Iris pigment epithelial cell (primary cell): ENCODE data around the gene KDM4F.
"Not testable (repeated sequence)": the region's sequence is repeated elsewhere in the genome, so short reads cannot be mapped to it uniquely, and the experiment has no call there.

Experiments
- DNase-seq: peaks from one replicate; pipeline ENCODE4 v3.0.0-alpha.2; 2011; ENCODE audit warnings: low read depth

KDM4F gene

DNA sequence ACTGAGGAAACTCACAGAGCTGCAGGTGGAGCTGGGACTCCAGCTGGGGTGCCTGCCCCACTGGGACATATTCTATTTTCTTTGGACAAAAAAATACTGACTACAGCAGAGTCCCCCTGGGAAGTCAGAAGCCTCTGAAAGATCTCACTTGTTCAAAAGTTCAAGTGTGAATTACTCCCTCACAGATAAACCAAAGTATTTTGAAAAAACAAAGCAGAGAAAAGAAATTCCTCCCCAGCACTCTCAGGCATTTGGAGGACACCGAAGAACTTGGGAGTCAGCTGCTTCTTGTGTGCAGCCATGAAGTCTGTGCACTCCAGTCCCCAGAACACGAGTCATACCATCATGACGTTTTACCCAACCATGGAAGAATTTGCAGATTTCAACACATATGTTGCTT is at the start of gene KDM4F:
KDM4F (plus strand) TSS at position 301 of the 400 bp plus-strand sequence.
- DNase-seq = not testable (repeated sequence)

DNA sequence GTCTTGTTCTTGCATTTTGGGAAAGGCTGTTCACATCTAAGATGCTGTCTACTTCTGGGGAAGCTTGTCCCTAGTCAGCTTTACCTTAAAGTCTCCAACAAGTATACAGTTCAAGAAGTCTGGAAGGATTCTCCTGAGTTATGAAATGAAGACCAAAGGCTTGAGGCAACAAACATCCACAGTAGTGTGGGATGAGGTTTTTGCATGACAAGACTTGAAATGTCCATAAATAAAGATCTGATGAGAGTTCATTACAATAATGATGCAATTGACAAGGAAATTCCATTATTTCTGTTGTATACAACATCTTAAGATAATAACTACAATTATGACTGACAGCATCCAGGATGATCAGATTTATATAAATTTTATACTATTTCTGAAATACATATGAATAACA is 45.5 kb upstream of the KDM4F start:
- no peak for DNase-seq

- no peak for DNase-seq
Observed at GRCh38 chr11:95005642-95006041, 43.6 kb upstream of the KDM4F start.

DNA sequence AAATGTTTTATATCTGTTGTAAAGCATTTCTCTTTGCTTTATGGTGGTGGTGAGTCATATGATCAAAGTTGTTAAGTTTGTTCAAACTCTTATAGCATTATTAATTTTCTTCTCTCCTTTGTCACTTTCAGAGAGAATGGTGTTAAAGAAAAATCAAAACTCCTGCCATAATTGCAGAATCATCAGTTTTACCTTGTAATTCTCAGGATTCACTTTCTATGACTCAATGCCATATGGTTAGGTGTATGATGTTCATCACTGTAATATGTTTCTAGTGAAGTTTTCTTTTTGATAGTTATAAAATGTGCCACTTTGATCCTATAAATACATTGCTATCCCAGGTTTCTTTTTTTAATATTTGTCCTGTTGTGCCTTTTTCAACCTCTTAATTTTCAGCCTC is 37.8 kb upstream of the KDM4F start:
- DNase-seq = no peak

DNA sequence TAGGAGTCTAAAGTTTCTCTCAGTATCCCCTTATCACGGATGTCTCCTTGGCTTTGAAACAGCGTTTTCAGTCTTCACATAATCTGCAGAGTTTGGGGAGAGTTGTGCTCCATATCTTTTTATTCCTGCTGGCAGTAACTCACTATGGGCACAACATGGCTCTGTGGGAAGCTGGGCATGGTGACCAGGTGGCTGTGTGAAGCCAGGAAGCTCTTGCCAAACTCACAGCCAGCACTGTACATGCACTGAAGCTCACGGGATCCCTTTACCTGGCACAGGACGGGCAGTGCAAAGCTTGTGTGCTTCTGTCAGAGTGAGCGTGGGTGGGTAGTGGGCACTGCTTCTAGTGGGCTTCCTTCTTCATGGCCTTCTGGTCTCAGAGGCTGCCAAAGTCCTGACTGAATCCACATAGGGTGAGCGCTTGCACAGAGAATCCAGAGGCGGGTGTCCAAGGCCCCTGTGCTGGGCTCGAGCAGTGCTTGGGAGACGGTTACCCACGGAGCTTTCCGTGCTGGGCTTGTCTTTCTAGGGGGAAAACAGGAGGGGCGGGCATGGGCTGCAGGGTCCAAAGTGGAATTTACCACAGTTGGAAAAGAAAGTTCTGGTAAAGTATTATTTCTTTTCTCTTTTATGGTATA is 34.9 kb upstream of the KDM4F start:
- DNase-seq = no peak

GRCh38 chr11:95016139-95016538 is 33.1 kb upstream of the KDM4F start:
- no peak for DNase-seq

DNA sequence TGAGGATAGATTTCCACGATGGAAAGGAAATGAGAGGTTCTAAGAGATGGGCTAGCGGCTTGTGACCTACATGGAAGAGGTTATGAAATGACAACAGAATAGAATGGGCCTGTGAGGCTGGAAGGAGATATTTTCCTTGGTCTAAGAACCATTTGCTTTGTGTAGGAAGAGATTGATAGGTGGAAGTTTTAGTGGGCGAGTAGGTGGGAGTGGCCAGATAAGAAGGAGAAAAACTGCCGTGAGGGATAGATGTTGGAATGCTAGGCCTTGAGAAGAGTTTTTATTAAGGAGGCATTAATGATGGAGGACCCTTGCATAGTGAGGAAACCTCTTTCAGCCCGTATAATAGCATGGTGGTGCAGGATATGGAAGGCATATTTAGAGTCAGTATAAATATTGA is 27.8 kb upstream of the KDM4F start:
- not testable (repeated sequence) for DNase-seq

GRCh38 chr11:95024958-95025357 is 24.3 kb upstream of the KDM4F start, which contains the start of gene KDM4E:
Gene KDM4E (plus strand): TSS chr11:95025258. CDS start chr11:95025558, 300 bp downstream.
- no peak for DNase-seq

DNA sequence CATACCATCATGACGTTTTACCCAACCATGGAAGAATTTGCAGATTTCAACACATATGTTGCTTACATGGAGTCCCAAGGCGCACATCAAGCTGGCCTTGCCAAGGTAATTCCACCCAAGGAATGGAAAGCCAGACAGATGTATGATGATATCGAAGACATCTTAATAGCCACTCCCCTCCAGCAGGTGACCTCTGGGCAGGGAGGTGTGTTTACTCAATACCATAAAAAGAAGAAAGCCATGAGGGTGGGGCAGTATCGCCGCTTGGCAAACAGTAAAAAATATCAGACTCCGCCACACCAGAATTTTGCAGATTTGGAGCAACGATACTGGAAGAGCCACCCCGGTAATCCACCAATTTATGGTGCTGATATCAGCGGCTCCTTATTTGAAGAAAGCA is 23.6 kb upstream of the KDM4F start:
- DNase-seq = not testable (repeated sequence)

DNA sequence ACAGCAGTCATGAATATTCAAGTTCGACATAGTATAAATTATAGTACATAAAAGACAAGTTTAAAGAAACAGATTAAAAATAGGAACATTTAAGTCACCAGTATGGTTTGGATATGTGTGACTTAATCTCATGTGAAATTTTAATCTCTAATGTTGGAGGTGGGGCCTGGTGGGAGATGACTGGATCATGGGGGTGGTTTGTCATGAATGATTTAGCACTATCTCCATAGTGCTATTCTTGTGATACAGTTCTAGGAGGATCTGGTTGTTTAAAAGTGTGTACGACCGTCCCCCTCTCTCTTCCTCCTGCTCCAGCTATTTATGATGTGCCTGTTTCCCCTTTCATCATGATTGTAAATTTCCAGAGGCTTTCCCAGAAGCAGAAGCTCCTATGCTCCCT is 20.9 kb upstream of the KDM4F start:
- no peak for DNase-seq

GRCh38 chr11:95033051-95033450 is 16.2 kb upstream of the KDM4F start:
- no peak for DNase-seq

- no peak for DNase-seq
Observed at GRCh38 chr11:95035316-95035715, 13.9 kb upstream of the KDM4F start.

GRCh38 chr11:95037356-95038035 is 11.7 kb upstream of the KDM4F start:
- peak; percentile 6 for DNase-seq

DNA sequence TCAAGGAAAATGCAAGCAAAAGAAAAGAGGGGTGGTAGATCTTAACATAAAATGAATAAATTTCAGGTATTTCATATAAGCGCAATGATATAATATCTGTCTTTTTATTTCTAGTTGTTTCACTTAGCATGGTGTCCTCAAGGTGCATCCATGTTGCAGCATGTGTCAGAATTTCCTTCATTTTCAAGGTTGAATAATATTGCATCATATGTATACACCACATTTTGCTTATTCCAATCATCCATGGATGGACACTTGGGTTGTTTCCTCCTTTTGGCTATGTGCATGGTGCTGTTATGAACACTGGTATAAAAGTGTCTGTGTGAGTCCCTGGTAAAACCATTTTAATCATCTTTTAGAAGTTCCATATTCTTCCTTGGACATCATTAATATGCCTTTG is 7.0 kb upstream of the KDM4F start:
- no peak for DNase-seq

DNA sequence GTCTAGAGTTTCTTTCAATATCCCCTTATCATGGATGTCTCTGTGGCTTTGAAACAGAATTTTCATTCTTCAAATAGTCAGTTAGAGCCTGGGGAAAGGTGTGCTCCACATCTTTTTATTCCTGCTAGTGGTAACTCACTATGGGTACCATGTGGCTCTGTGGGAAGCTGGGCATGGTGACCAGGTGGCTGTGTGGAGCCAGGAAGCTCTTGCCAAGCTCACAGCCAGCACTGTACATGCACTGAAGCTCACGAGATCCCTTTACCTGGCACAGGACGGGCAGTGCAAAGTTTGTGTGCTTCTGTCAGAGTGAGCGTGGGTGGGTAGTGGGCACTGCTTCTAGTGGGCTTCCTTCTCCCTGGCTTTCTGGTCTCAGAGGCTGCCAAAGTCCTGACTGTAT is 6.3 kb upstream of the KDM4F start:
- no peak for DNase-seq

GRCh38 chr11:95044010-95044409 is 5.2 kb upstream of the KDM4F start:
- no peak for DNase-seq

GRCh38 chr11:95045812-95046211 is 3.4 kb upstream of the KDM4F start:
- no peak for DNase-seq

GRCh38 chr11:95050595-95051202 is 1.5 kb downstream of the KDM4F start:
- DNase-seq = no peak

DNA sequence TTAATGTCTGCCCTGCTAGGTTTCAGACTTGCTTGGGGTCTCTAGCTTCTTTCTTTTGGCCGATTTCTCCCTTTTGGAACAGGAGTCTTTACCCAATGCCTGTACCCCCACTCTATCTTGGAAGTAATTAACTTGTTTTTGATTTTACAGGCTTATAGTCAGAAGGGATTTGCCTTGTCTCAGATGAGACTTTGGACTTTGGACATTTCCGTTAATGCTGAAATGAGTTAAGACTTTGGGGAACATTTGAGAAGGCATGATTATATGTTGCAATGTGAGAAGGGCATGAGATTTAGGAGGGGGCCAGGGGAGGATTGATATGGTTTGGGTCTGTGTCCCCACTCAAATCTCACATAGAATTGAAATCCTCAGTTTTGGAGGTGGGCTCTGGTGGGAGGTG is 5.1 kb downstream of the KDM4F start:
- DNase-seq = no peak

- DNase-seq = no peak
Observed at GRCh38 chr11:95055283-95055897, 6.2 kb downstream of the KDM4F start.

DNA sequence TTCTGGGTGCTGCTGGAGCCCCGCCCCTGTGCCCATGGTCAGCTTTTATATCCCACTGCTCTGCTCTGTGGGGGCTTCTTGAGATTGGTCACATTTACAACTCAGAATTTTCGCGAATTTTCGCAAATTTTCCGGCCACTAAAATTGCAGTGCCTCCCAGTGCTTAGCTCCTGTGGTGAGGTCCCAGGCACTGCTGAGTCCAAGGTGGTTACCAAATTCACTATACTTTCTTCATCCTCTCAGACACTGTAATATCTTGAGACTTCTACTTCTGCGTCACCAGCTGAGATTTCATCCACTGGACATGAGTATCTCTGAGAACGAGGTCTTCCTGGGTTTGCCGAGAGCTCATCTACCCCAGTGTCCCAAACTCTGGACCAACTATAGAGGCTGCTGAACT is 8.7 kb downstream of the KDM4F start:
- DNase-seq = no peak

DNA sequence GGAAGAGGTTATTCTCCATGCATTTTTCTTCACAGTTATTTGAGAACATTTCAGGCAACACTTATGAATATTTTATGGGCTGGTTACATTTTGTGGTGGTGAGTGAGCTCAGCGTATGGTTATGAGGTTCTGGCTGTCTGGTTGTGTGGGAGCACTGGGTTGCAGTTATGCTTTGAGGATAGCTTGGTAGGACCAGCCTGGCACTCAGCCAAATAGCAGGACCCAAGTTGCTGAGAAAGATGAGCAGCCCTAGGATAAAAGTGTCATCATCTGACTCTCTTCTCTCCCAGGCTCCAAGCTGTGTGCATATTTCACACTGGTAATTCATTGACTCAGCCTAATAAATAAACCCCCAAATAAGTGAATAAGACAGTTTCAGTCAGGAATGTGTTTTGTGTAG is 9.4 kb downstream of the KDM4F start:
- DNase-seq = no peak

- DNase-seq = no peak
Observed at GRCh38 chr11:95059046-95059445, 9.8 kb downstream of the KDM4F start.
